ENCODE data around the gene TMC8.

The TMC8 gene

GRCh38 chr17:78148286-78149016 lies 17.9 kb downstream of the TMC8 start:
- TF ChIP-seq USF1 (IDR thresholded peaks at IDR 0.05), result no peak
- no peak for TF ChIP-seq RAD21 (IDR thresholded peaks at IDR 0.05; ENCODE audit: low read depth)
- TF ChIP-seq TAF1 (IDR thresholded peaks at IDR 0.05; ENCODE audit: low read depth), result no peak
- no peak for TF ChIP-seq YY1 (IDR thresholded peaks at IDR 0.05; ENCODE audit: low read depth)
- TF ChIP-seq MAX (IDR thresholded peaks at IDR 0.05), result no peak
- no peak for TF ChIP-seq EGR1 (IDR thresholded peaks at IDR 0.05)
- TF ChIP-seq NFIC (IDR thresholded peaks at IDR 0.05), result no peak
- no peak for TF ChIP-seq CREB1 (IDR thresholded peaks at IDR 0.05; ENCODE audit: low read depth)
- TF ChIP-seq TEAD4 (IDR thresholded peaks at IDR 0.05), result no peak
- no peak for TF ChIP-seq TCF12 (IDR thresholded peaks at IDR 0.05; ENCODE audit: low read depth)
- TF ChIP-seq EP300 (IDR thresholded peaks at IDR 0.05; ENCODE audit: borderline replicate concordance), result no peak

- no peak for TF ChIP-seq RAD21 (IDR thresholded peaks at IDR 0.05; ENCODE audit: low read depth)
- no peak for TF ChIP-seq FOXM1 (IDR thresholded peaks at IDR 0.05; ENCODE audit: borderline replicate concordance, low read depth)
- TF ChIP-seq CREB1 (IDR thresholded peaks at IDR 0.05; ENCODE audit: low read depth), result no peak
- no peak for TF ChIP-seq YY1 (IDR thresholded peaks at IDR 0.05; ENCODE audit: low read depth)
- no peak for TF ChIP-seq EP300 (IDR thresholded peaks at IDR 0.05; ENCODE audit: borderline replicate concordance)
- no peak for TF ChIP-seq EGR1 (IDR thresholded peaks at IDR 0.05)
- TF ChIP-seq CEBPB (IDR thresholded peaks at IDR 0.05), result no peak
- no peak for TF ChIP-seq REST (IDR thresholded peaks at IDR 0.05; ENCODE audit: low read depth)
- TF ChIP-seq ZBTB7A (IDR thresholded peaks at IDR 0.05; ENCODE audit: low read depth), result no peak
- TF ChIP-seq MAX (IDR thresholded peaks at IDR 0.05), result no peak
- no peak for TF ChIP-seq NFIC (IDR thresholded peaks at IDR 0.05)
These were observed 21.0 kb downstream of the TMC8 start for GRCh38 chr17:78151514-78152008.

GRCh38 chr17:78154903-78155811 lies 24.6 kb downstream of the TMC8 start:
- TF ChIP-seq YY1 (IDR thresholded peaks at IDR 0.05; ENCODE audit: low read depth) (no peak), CREB1 (IDR thresholded peaks at IDR 0.05; ENCODE audit: low read depth) (no peak), FOXM1 (IDR thresholded peaks at IDR 0.05; ENCODE audit: borderline replicate concordance, low read depth) (no peak), MAX (IDR thresholded peaks at IDR 0.05) (no peak), NFIC (IDR thresholded peaks at IDR 0.05) (no peak), TCF12 (IDR thresholded peaks at IDR 0.05; ENCODE audit: low read depth) (no peak), EGR1 (IDR thresholded peaks at IDR 0.05) (no peak), TEAD4 (IDR thresholded peaks at IDR 0.05) (no peak), RAD21 (IDR thresholded peaks at IDR 0.05; ENCODE audit: low read depth) (no peak), TAF1 (IDR thresholded peaks at IDR 0.05; ENCODE audit: low read depth) (no peak), USF1 (IDR thresholded peaks at IDR 0.05) (no peak), CEBPB (IDR thresholded peaks at IDR 0.05) (no peak)

- TF ChIP-seq CEBPB (IDR thresholded peaks at IDR 0.05) (no peak), TEAD4 (IDR thresholded peaks at IDR 0.05) (no peak), USF1 (IDR thresholded peaks at IDR 0.05) (no peak), YY1 (IDR thresholded peaks at IDR 0.05; ENCODE audit: low read depth) (no peak), RAD21 (IDR thresholded peaks at IDR 0.05; ENCODE audit: low read depth) (no peak), CREB1 (IDR thresholded peaks at IDR 0.05; ENCODE audit: low read depth) (no peak), TAF1 (IDR thresholded peaks at IDR 0.05; ENCODE audit: low read depth) (no peak), EP300 (IDR thresholded peaks at IDR 0.05; ENCODE audit: borderline replicate concordance) (no peak), NFIC (IDR thresholded peaks at IDR 0.05) (no peak), TCF12 (IDR thresholded peaks at IDR 0.05; ENCODE audit: low read depth) (no peak), REST (IDR thresholded peaks at IDR 0.05; ENCODE audit: low read depth) (no peak), ZBTB7A (IDR thresholded peaks at IDR 0.05; ENCODE audit: low read depth) (no peak), FOXM1 (IDR thresholded peaks at IDR 0.05; ENCODE audit: borderline replicate concordance, low read depth) (no peak)
These were observed 29.1 kb downstream of the TMC8 start for GRCh38 chr17:78159575-78160158.

Data from Ishikawa (cell line).